Measurements from ENCODE around the gene NUAK2.
A peak's percentile ranks its signal among the peaks of the same experiment; 100 is the strongest.

Gene NUAK2

GRCh38 chr1:205276689-205277065 lies 44.9 kb downstream of the NUAK2 start:
- DNase-seq (ENCODE audit: low read depth) = no peak
- H3K4me3 ChIP-seq (ENCODE audit: low read length) = no peak overlapping the region
- TF ChIP-seq, protein P1, sequence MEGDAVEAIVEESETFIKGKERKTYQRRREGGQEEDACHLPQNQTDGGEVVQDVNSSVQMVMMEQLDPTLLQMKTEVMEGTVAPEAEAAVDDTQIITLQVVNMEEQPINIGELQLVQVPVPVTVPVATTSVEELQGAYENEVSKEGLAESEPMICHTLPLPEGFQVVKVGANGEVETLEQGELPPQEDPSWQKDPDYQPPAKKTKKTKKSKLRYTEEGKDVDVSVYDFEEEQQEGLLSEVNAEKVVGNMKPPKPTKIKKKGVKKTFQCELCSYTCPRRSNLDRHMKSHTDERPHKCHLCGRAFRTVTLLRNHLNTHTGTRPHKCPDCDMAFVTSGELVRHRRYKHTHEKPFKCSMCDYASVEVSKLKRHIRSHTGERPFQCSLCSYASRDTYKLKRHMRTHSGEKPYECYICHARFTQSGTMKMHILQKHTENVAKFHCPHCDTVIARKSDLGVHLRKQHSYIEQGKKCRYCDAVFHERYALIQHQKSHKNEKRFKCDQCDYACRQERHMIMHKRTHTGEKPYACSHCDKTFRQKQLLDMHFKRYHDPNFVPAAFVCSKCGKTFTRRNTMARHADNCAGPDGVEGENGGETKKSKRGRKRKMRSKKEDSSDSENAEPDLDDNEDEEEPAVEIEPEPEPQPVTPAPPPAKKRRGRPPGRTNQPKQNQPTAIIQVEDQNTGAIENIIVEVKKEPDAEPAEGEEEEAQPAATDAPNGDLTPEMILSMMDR (conservative IDR thresholded peaks at IDR 0.05; ENCODE audit: low read depth, low read length) = no peak

- no peak for DNase-seq (ENCODE audit: low read depth)
- TF ChIP-seq, protein P1 (conservative IDR thresholded peaks at IDR 0.05; ENCODE audit: low read depth, low read length) = no peak
- no peak overlapping the region for H3K4me3 ChIP-seq (ENCODE audit: low read length)
Measured at GRCh38 chr1:205275916-205276688, 45.4 kb downstream of the NUAK2 start.

DNA sequence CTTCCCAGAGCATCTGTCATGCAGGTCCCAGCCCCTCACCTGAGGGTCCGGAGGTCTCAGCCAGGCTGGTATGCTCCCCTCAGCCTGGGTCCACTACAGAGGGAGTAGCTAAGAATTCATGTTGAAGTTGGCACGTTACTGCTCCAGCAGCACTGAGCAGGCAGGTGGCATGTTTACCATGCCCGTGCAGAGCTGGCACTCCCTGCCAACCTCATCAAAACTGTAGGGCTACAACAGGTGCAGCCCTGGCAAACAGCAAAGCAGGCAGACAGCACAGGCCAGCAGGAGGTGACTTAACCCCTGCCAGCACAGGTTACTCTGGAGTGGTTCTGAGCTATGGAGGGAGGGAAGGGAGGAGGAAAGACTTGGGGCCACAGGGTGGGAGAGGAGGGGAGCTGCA lies 46.4 kb downstream of the NUAK2 start:
- TF ChIP-seq, protein P1 (conservative IDR thresholded peaks at IDR 0.05; ENCODE audit: low read depth, low read length) = no peak

GRCh38 chr1:205274041-205274691 lies 47.4 kb downstream of the NUAK2 start:
- H3K4me3 ChIP-seq (ENCODE audit: low read length) = no peak overlapping the region
- TF ChIP-seq, protein P1 (conservative IDR thresholded peaks at IDR 0.05; ENCODE audit: low read depth, low read length) = no peak
- no peak for DNase-seq (ENCODE audit: low read depth)

More for the DNA sequence above, 46.4 kb downstream of the NUAK2 start:
- H3K4me3 ChIP-seq (ENCODE audit: low read length) = no peak overlapping the region
- DNase-seq (ENCODE audit: low read depth) = no peak

DNA sequence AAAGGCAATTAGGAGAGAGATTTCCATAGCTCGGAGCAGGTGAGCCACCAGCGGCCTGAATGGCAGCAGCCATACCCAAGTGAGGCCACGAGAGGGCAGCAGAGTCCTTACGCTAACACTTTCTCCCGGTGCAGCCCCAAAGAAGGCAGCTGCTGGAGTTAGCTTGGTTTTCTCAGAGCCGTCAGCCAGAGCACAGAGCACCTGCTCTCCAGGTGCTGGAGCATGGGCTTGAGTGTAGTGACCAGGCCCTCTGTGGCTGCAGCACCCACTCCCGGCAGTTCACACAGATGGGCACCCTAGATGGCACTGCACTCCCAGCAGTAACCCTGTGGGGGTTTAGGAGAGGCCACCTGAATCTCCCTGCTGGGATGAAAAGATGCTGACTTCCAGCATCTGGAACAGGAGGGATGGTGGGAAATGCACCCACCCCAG lies 48.0 kb downstream of the NUAK2 start:
- H3K4me3 ChIP-seq (ENCODE audit: low read length) = no peak overlapping the region
- no peak for DNase-seq (ENCODE audit: low read depth)
- TF ChIP-seq, protein P1 (conservative IDR thresholded peaks at IDR 0.05; ENCODE audit: low read depth, low read length) = peak; percentile 98

- DNase-seq (ENCODE audit: low read depth) = no peak
- TF ChIP-seq, protein P1 (conservative IDR thresholded peaks at IDR 0.05; ENCODE audit: low read depth, low read length) = no peak
- H3K4me3 ChIP-seq (ENCODE audit: low read length) = no peak overlapping the region
Measured at GRCh38 chr1:205272536-205272935, 49.0 kb downstream of the NUAK2 start.

DNA sequence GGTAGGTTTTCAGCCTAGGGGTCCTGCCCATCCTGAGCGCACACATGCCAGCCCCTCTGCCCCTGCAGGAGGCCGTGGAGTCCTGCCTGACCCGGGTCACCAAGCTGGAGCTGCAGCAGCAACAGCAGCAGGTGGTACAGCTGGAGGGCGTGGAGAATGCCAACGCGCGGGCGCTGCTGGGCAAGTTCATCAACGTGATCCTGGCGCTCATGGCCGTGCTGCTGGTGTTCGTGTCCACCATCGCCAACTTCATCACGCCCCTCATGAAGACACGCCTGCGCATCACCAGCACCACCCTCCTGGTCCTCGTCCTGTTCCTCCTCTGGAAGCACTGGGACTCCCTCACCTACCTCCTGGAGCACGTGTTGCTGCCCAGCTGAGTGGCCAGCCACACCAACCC lies 49.8 kb downstream of the NUAK2 start:
- H3K4me3 ChIP-seq (ENCODE audit: low read length) = no peak overlapping the region
- no peak for DNase-seq (ENCODE audit: low read depth)
- TF ChIP-seq, protein P1 (conservative IDR thresholded peaks at IDR 0.05; ENCODE audit: low read depth, low read length) = no peak
